Measurements from ENCODE around the gene CHRNA1. TPM values are rescaled to one million over a fixed set of nuclear protein-coding genes. Genes with fewer than 3 reads are reported as not detected.

The CHRNA1 gene
- total RNA-seq, 3 donors from 2014 or later: 0.76 to 2.6 (median 1.4) TPM

GRCh38 chr2:174800436-174801205, 36.3 kb upstream of the CHRNA1 start:
- ATAC-seq: no peak
- Histone ChIP-seq H3K36me3 (ENCODE audit: low read depth) (no peaks in the 10 kb centered on the region), H3K9me3 (no peaks in the 10 kb centered on the region), H3K4me3 (no peak overlapping the region), H3K4me1 (ENCODE audit: low read depth) (no peaks in the 10 kb centered on the region)
- DNase-seq: no peak
- intact Hi-C loops (cut with DNase I, micrococcal nuclease): no loop called here
- no peak for TF ChIP-seq CTCF (IDR thresholded peaks at IDR 0.05)

GRCh38 chr2:174798801-174799200, 34.5 kb upstream of the CHRNA1 start:
- H3K9me3 ChIP-seq: no peaks in the 10 kb centered on the region
- H3K4me3 ChIP-seq: no peak overlapping the region
- TF ChIP-seq CTCF (IDR thresholded peaks at IDR 0.05): no peak
- no peaks in the 10 kb centered on the region for H3K36me3 ChIP-seq (ENCODE audit: low read depth)
- DNase-seq (no peak), ATAC-seq (no peak)
- H3K4me1 ChIP-seq (ENCODE audit: low read depth): no peaks in the 10 kb centered on the region
- intact Hi-C loops (cut with DNase I, micrococcal nuclease): no loop called here

GRCh38 chr2:174797781-174798276, 33.6 kb upstream of the CHRNA1 start:
- Histone ChIP-seq H3K4me1 (ENCODE audit: low read depth) (no peaks in the 10 kb centered on the region), H3K4me3 (no peak overlapping the region), H3K9me3 (no peaks in the 10 kb centered on the region), H3K36me3 (ENCODE audit: low read depth) (no peaks in the 10 kb centered on the region)
- no peak for DNase-seq
- intact Hi-C loops (cut with DNase I, micrococcal nuclease): no loop called here
- ATAC-seq: no peak
- no peak for TF ChIP-seq CTCF (IDR thresholded peaks at IDR 0.05)

- no peaks in the 10 kb centered on the region for H3K9me3 ChIP-seq
- no peak for TF ChIP-seq CTCF (IDR thresholded peaks at IDR 0.05)
- no peaks in the 10 kb centered on the region for H3K4me1 ChIP-seq (ENCODE audit: low read depth)
- no peak overlapping the region for H3K4me3 ChIP-seq
- intact Hi-C loops (cut with DNase I, micrococcal nuclease): no loop called here
- DNase-seq (no peak), ATAC-seq (no peak)
- H3K36me3 ChIP-seq (ENCODE audit: low read depth): no peaks in the 10 kb centered on the region
Measured at GRCh38 chr2:174796319-174796771, 32.1 kb upstream of the CHRNA1 start.

GRCh38 chr2:174794851-174795374, 30.6 kb upstream of the CHRNA1 start:
- DNase-seq: no peak
- no peaks in the 10 kb centered on the region for H3K4me1 ChIP-seq (ENCODE audit: low read depth)

More at GRCh38 chr2:174794851-174795374, 30.6 kb upstream of the CHRNA1 start:
- ATAC-seq: no peak
- H3K9me3 ChIP-seq: no peaks in the 10 kb centered on the region
- H3K36me3 ChIP-seq (ENCODE audit: low read depth): no peaks in the 10 kb centered on the region
- intact Hi-C loops (cut with DNase I, micrococcal nuclease): no loop called here
- no peak for TF ChIP-seq CTCF (IDR thresholded peaks at IDR 0.05)
- no peak overlapping the region for H3K4me3 ChIP-seq
